Effector CD8-positive, alpha-beta T cell (primary cell): ENCODE results near the gene NT5M.
A peak's percentile ranks its signal among the peaks of the same experiment; 100 is the strongest.
"Not testable (repeated sequence)": the region's sequence is repeated elsewhere in the genome, so short reads cannot be mapped to it uniquely, and the experiment has no call there.

Source experiments
- DNase-seq: peaks from one replicate; lab custom pipeline; 2025; lab: John Stamatoyannopoulos, UW

NT5M gene

DNA sequence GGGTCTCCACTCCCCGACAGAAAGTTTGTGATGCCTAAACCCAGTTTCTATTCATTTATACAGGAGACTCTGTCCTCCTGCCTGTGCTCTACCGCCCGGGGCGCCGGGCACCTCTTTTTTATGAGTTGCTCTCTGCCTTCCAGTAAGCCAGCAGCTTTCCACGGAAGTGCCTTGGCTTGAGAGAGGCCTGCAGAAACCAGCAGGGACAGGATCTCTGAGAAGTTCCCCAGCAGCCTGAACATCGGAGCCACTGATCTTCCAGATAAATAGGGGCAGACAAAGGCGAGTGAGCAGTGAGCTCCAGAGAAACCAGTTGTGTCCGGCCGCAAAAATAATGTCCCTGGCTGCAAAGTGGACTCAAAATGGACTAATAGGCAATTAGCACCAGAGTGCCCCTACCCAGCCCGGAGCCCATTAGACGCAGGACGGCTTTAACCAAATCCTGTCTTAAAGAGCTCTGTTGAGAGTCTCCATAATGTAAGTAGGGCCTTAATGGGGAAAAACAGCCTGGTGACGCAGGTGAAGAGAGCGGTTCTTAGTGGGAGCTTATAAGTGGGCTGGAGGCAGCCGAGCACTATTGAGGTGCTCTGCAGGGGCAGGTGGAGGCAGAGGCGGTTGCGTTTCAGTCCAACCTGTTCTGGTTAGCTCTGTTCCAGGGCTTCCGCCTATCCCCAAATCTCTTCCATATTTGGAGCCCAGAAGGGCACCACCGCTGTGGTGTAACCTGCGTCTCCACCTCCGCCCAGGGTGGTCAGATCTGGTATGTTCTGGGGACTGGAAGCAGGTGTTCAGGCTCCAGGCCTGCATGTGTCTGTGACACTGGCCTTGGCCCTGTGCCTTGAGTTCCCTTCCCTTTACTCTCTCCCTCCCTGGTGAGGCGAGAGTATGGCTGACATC is 74.1 kb downstream of the NT5M start:
- no peak for DNase-seq

DNA sequence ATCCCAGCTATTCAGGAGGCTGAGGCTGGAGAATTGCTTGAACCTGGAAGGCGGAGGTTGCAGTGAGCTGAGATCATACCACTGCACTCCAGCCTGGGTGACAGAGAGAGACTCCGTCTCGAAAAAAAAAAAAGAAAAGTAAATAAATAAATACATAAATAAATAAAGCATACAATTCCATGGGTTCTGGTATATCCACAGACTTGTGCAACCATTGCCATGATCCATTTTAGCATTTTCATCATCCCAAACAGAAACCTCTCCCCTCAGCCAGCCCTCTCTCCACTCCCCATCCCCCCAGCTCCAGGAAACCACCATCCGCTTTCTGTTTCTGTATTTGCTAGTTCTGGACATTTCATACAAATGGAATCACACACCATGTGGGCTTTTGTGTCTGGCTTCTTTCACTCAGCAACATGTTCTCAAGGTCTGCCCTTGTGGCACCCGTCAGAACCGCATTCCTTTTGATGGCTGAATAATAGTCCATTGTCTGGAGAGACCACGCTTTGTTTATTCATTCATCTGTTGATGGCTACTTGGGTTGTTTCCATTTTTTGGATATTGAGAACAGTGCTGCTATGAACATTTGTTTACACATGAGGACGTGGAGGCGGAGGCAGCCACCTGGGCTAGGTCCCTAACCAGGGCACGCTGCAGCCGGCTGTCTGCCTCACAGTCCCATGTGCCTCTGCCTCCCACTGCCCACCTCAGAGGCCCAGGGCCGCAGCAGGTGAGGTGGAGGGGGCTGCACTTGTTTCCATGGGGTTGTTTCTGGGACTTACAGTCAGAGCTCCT is 76.2 kb downstream of the NT5M start:
- DNase-seq: no peak

DNA sequence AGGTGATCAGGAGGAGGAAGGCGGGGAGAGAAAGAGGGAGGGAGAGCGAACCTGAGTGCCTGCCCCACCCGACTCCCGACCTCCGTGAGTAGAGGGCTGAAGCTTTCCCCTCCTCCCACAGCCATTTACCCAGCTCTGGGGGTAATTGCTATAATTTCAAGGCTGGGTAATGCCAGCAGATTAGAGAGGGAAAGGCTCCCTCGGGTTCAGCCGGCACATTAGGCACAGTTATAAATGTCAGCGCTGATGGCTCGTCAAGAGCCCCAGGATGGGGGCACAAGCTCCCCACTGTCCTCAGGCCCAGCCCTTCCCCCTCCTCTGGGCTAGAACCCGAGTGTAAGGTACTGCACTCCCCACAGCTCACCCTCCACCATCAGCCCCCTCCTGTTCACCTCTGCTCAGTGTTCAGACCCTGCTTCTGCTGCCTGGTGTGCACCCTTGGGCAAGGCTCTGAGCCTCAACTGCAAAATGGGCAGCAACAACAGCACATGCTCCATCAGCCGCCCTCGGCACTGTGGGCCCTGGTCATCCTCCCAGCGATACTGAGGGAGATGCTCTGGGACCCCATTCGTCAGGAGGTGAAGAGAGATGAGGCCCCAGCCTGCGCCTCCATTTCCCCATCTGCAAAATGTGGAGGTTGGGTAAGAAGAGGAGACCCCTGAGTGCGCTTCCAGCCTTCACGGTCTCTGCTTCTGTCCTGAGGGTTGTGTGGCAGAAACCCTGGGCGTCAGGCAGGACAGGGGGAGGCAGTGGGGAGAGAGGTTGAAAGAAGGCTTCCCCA is 77.2 kb downstream of the NT5M start:
- no peak for DNase-seq

DNA sequence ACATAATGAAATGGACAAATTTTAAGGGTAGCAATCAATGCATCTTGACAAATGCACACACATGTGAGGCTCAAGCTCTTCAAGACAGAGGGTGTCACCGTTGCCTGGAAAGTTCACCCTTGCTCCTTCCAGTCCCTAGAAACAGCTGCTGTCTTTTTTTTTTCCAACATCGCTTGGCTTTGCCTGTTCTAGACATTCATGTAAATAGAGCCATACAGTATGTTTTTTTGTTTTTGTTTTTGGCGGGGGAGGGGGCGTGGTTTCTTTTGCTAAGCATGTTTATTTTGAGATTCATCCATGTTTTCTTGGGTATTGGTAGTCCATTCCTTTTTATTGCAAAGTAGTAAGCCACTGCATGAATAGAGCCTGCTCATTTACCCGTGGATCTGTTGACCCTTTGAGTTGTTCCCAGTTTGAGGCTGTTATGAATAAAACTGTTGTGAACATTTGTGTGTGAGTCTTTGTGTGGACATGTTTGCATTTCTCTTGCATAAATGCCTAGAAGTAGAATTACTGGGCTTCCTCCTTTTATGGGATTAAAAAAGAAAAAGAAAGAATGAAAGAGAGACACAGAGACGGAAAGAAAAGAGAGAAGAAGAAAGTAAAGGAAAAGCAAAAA is 78.4 kb downstream of the NT5M start:
- DNase-seq: no peak

DNA sequence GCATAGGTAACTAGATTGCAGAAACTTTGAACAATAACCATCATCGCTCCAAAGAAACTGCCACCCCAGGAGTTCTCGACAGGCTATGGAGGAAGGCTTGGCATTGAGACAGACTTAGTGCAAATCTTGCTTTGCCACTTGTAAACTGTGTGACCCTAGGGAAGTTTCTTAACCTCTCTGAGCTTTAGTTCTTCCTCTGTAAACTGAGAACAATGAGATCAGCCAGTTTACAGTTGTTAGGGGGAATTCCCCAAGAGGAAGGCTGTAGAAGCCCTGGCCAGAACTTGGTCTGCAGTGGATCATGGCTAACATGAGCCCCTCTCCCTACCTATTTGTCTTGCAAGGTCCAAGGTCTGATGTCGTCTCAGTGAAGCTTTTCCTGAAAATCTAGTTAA is 78.9 kb downstream of the NT5M start:
- no peak for DNase-seq

DNA sequence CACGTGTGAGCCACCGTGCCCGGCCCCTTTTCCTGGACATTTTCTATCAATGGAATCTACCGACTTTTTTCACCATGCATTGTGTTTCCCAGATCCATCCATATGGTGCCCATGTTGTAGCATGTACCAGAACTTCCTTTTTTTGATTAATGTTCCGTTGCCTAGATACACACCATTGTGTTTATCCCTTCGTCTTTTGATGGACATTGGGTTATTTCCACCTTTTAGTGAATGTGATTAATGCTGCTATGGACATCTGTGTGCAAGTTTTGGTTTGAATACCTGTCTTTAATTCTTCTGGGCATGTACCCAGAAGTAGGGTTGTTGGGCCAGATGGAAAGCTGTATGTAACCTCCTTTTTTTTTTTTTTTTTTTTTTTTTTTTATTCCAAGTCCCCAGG is 79.8 kb downstream of the NT5M start:
- no peak for DNase-seq

DNA sequence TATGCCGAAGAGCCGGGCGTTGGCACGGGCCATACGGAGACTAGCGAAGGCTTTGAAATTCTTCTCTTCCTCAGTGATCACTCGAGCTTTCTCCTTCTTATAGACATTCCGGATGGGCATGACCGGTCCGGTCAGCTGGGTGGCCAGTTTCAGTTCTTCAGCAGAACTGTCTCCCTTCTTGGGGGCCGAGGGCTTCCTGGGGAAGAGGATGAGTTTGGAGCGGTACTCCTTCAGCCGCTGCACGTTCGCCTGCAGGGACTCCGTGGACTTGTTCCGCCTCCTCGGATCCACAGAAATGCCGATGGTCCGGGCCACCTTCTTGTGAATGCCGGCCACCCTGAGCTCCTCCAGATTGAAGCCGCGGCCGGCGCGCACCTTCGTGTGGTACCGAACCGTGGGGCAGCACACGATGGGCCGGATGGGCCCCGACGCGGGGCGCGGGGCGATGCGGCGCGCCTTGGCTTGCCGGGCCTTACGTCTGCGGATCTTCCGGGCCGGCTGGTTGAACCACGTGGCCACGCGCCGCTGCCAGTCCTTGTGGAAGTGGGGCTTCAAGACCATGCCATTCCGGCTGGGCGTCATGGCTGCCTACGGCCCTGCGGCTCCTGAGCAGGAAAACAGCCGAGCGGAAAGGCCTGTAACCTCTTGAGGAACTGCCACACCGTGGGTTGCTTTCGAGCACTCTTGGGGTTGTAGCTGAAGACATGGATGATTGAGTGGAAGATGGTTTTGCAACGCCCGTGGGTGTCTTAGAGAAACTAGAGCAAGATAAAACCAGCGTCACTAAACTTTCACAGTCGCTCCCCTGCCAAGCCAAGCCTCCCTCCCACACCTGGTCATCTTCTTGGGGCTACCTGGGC is 80.5 kb downstream of the NT5M start:
- DNase-seq: not testable (repeated sequence)

DNA sequence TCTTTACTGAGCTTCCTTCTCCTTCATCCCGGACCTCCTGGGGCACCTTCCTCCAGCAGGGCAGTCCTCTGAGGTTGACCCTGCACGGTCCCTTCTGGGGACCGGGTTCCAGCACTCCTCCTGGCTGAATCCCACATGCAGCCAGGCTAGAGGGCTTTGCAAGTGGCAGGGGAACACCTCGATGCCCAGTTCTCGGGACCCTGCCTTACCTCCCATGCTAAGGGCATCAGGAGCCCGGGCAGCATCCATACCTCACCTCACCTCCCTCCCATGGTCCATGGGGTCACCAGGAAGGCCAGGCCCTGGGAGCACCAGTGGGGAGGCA is 81.1 kb downstream of the NT5M start:
- DNase-seq: no peak

DNA sequence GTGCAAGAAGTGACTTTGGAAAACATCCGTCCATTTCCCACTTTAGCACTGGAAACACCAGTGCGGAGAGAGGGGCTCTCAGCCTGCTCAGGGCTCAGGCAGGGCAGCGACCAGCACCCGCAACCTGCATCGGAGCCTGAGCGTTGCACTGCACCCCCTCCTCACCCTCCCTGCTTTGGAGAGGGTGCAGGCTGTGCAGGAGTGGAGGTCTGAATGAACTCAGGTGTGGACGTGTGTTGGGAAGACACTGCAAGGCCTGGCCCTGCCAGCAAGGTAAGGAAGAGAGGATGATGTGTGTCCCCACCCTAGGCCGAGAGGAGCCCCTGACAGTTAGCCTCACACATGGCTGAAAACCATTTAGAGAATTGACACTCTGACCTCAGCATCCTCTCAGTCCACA is 81.8 kb downstream of the NT5M start:
- no peak for DNase-seq

DNA sequence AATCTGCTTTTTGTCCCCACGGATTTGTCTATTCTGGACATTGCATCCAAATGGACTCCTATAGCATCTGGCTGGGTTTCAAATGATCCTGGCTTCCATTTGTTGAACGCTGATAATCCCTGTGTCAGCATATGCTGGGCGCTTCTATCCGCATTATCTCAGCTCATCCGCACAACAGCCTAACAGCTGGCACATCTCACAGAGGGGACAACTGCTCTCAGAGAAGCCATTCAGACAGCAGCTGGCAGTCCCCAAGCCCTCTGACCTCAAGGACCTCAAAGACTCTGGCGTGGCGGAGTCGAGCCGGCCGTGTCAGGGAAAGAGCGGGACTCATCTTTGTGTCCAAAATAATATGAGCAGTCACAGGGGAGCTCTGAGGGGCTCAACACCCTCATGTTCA is 82.3 kb downstream of the NT5M start:
- no peak for DNase-seq

DNA sequence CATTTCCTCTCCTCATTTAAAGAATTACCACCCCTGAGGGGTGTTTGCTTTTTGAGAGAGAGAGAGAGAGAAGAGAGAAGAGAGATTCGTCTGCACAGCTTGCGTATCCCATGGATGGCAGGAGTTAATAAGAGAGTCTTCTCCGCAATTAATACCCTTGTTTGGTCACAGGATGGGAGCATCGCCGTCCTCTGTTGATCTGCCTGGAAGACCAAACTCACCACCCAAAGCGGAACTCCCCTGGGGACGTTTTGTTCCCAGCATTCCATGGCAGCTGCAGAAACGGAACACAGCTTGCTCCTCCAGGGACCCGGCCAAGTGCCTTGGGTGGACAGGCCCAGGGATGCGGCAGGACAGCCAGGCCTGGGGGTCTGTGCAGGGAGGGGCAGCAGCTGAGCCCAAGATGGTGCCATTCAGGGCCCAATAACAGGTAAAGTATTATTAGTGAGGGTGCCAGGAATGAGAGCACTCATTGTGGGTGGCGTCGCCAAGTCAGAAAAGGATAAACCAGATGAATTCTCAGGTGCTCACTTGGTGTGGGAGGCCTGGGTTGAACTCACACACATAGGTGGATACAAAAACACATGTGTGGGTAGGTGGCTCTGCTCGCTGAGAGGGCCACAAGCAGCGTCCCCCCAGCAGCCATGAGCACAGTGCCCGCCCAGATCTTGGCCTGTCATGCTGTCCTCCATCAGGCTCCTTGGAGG is 83.1 kb downstream of the NT5M start:
- DNase-seq: no peak

DNA sequence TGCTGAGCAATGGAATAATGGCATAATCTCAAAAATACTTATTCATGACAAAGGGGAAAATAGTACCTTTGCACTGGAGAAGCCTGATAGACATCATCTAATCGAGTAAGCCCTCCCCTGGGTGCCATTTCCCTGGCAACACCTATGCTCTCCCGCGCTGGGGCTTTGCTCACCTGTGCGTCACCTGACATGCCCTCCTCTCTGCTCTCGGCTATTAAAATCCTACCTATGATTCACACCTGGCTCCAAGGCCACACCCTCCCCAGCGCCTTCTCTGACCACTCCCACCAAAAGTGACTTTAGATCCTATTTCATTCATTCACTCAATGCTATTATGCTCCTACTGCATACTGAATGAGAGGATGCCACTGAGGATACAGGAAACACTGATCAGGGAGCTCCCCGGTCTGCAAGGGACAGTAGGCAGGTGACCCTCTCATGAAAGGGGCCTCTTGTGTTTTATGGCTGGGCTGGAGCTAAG is 83.9 kb downstream of the NT5M start:
- DNase-seq: no peak

DNA sequence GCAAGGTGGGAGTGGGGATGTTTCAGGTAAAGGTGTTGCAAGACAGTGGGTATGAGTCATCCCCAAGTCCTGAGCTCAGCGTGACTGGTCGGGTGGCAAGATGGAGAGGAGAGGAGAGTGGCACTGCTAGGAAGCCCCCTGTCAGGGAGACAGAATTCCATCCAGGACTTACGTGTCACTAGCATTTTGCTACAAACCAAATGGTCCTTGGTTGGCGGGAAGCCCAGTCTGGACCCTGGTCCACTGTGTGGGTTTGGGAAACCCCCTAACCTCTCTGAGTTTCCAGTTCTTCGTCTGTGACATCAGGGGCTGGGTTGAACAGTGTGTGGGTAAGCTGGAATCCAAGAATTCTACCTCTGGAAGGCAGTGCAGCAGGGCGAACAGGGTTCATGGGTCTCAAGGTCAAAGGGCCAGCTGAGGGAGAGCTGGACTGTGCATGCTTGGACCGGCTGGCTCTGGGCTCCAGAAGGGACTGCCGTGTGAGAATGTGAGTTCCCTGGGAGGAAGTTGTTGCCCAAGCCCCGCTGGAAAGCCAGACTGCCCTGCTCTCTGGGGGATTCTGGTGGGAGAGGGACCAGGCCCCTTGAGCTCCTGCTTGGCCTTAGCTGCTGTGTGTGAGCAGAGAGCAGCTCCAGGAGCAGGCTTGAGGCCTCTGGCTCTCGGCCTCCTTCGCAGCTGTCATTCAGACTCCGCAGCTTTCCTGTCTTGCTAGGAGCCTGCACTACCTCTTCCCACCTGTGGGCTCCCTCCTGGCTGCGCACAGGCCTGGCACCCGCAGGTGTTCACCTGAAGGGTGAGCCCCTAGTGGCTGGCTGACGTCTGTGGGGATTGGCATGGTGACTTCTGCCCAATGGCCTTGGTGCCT is 84.6 kb downstream of the NT5M start:
- no peak for DNase-seq

DNA sequence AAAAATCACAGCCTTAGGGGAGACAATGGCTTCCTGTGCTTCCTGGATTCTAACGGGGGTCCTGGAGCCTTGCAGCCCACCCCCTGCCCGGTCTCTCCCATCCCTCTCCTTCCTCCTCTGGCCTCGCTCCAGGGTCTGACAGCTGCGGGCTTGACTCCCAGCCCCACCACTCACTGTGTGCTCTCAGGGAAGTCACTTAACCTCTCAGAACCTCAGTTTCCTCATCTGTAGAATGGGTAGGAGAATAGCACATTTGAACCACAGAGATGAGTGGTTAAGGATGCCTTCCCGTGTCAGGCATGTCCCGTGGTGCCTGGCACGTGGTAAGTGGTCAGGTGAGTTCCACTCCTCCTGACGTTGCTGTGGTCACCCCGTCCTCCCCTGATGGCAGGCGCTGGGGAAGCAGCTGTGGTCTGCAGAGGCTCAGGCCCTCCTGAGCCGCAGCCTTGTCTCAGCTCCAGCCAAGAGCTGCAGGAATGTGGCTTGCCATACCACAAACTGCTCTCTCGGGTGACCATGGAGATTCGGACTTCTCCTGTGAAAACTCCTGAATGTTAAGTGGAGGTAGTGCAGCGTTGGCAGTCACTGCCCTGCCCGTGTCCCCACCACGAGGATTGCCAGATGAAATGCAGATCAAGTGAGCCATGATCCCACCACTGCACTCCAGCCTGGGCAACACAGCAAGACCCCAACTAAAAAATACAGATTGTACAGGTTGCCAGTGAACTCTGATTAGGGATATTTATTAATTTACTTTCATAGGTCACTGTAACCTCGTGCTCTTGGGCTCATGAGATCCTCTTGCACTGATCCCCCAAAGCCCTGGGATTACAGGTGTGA is 85.7 kb downstream of the NT5M start:
- no peak for DNase-seq

DNA sequence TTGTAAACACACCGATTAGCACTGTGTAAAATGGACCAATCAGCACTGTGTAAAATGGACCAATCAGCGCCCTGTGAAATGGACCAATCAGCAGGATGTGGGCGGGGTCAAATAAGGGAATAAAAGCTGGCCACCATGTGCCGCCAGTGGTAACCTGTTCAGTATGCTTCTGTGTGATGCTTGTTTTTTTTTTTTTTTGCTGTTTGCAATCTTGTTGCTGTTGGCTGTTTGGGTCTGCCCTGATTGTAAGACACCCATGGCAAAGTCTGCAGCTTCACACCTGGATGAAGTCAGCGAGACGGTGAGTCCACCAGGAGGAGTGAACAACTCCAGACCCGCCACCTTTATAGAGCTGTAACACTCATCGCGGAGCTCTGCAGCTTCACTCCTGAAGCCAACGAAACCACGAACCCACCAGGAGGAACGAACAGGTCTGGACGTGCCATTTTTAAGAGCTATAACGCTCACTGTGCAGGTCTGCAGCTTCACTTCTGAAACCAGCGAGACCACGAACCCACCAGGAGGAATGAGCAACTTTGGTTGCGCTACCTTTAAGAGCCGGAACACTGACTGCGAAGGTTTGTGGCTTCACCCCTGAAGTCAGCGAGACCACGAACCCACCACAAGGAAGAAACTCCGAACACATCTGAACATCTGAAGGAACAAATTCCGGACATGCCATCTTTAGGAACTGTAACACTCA is 88.6 kb downstream of the NT5M start:
- peak; percentile 48 for DNase-seq

DNA sequence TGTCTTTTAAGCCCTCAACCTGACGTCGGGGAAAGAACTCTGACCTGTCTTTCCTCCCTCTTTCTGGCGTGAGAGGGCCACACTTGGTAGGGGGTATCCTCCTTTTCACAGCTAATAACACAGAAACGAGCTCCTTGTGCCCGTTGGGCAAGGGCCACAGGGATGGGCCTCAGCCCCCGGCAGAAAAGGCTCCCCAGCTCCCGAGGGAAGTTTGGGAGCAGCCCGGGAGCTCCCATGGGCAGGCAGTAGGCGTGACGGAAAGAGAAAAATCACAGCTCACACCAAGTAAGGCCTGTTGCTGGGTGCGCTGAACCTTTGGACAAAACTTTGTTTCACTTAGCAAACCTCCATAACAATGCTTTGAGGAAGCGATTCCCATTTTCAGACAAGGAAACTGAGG is 90.8 kb downstream of the NT5M start:
- DNase-seq: no peak

DNA sequence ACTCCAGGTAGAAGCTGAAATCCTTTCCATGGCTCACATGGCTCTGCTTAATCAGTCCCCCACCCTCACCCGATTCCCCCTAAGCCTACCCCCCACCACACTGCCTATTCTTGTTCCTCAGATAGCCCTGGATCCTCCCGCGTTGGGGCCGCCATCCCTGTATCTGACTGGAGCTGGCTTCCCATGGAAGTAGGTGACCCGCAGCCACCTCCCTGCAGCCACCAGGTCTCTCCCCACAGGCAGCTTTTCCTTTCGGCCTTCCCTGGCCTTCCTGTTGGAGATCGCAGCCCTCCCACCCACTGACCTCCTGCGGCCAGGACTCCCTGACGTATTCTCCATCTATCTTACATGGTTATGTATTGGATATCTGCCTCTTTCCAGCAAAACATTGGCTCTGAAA is 91.3 kb downstream of the NT5M start:
- DNase-seq: no peak
